ENCODE results near the gene TECPR2. TPM values are rescaled to one million over a fixed set of nuclear protein-coding genes. Genes with fewer than 3 reads are reported as not detected.

TECPR2 gene
- total RNA-seq, 2 donors from 2014 or later, result 27.7 to 28.0 TPM

GRCh38 chr14:102462391-102462790 is 99.7 kb downstream of the TECPR2 start:
- WGBS, 2 experiments (ENCODE audit: insufficient coverage in 1 of 2, insufficient read length in 1 of 2), result 89% methylated on average over 4 of the region's 4 CpGs; no CpG with 5 or more reads in 1 of the 2 experiments
- Mint-ChIP-seq H3K36me3 (ENCODE audit: low read depth) (peaks cover 61% of the 10 kb centered on the region), H3K9me3 (no peaks in the 10 kb centered on the region), H3K4me1 (no peaks in the 10 kb centered on the region), H3K4me3 (no peak overlapping the region), H3K27me3 (ENCODE audit: insufficient read depth) (no peaks in the 10 kb centered on the region), H3K27ac (no peak overlapping the region)
- Histone ChIP-seq H3K4me1 (ENCODE audit: control insufficient read depth, insufficient read depth, low read length) (no peaks in the 10 kb centered on the region), H3K27ac (ENCODE audit: low read depth, low read length) (no peak overlapping the region), H3K4me3 (ENCODE audit: low read length) (no peak overlapping the region), H3K9me3 (ENCODE audit: control insufficient read depth, low read length) (no peaks in the 10 kb centered on the region), H3K36me3 (ENCODE audit: control insufficient read depth, insufficient read depth, low read length) (no peaks in the 10 kb centered on the region), H3K27me3 (ENCODE audit: control insufficient read depth, insufficient read depth, low read length, poor library complexity, severe bottlenecking) (no peaks in the 10 kb centered on the region), H3K9ac (ENCODE audit: extremely low read depth, low read length, poor library complexity, severe bottlenecking) (no peak overlapping the region)
- no peak for TF ChIP-seq CTCF (conservative IDR thresholded peaks at IDR 0.05)
- no peak for DNase-seq

- TF ChIP-seq CTCF (conservative IDR thresholded peaks at IDR 0.05), result no peak
- H3K4me3 Mint-ChIP-seq, result no peak overlapping the region
- peaks cover 62% of the 10 kb centered on the region for H3K36me3 Mint-ChIP-seq (ENCODE audit: low read depth)
- peaks cover 5% of the 10 kb centered on the region for H3K9me3 ChIP-seq (ENCODE audit: control insufficient read depth, low read length)
- no peaks in the 10 kb centered on the region for H3K4me1 Mint-ChIP-seq
- H3K4me1 ChIP-seq (ENCODE audit: control insufficient read depth, insufficient read depth, low read length), result no peaks in the 10 kb centered on the region
- no peak overlapping the region for H3K4me3 ChIP-seq (ENCODE audit: low read length)
- no peak for DNase-seq
- H3K27me3 Mint-ChIP-seq (ENCODE audit: insufficient read depth), result no peaks in the 10 kb centered on the region
- no peaks in the 10 kb centered on the region for H3K36me3 ChIP-seq (ENCODE audit: control insufficient read depth, insufficient read depth, low read length)
- H3K27ac Mint-ChIP-seq, result no peak overlapping the region
- no peak overlapping the region for H3K9ac ChIP-seq (ENCODE audit: extremely low read depth, low read length, poor library complexity, severe bottlenecking)
- 91% methylated on average over 4 of the region's 4 CpGs; no CpG with 5 or more reads in 1 of the 2 experiments for WGBS, 2 experiments (ENCODE audit: insufficient coverage in 1 of 2, insufficient read length in 1 of 2)
- H3K27ac ChIP-seq (ENCODE audit: low read depth, low read length), result no peak overlapping the region
- H3K27me3 ChIP-seq (ENCODE audit: control insufficient read depth, insufficient read depth, low read length, poor library complexity, severe bottlenecking), result no peaks in the 10 kb centered on the region
- peaks cover 8% of the 10 kb centered on the region for H3K9me3 Mint-ChIP-seq
These were observed 101.3 kb downstream of the TECPR2 start for GRCh38 chr14:102464006-102464405.

GRCh38 chr14:102464846-102465341 is 102.2 kb downstream of the TECPR2 start:
- no peaks in the 10 kb centered on the region for H3K27me3 Mint-ChIP-seq (ENCODE audit: insufficient read depth)
- 93 to 100% methylated on average over 6 of the region's 6 CpGs for WGBS, 2 experiments (ENCODE audit: insufficient coverage in 1 of 2, insufficient read length in 1 of 2)
- Histone ChIP-seq H3K9ac (ENCODE audit: extremely low read depth, low read length, poor library complexity, severe bottlenecking) (no peak overlapping the region), H3K9me3 (ENCODE audit: control insufficient read depth, low read length) (peaks cover 7% of the 10 kb centered on the region), H3K27ac (ENCODE audit: low read depth, low read length) (no peak overlapping the region), H3K4me3 (ENCODE audit: low read length) (no peak overlapping the region), H3K27me3 (ENCODE audit: control insufficient read depth, insufficient read depth, low read length, poor library complexity, severe bottlenecking) (no peaks in the 10 kb centered on the region), H3K4me1 (ENCODE audit: control insufficient read depth, insufficient read depth, low read length) (no peaks in the 10 kb centered on the region), H3K36me3 (ENCODE audit: control insufficient read depth, insufficient read depth, low read length) (no peaks in the 10 kb centered on the region)
- peaks cover 8% of the 10 kb centered on the region for H3K9me3 Mint-ChIP-seq
- H3K27ac Mint-ChIP-seq, result no peak overlapping the region
- H3K4me1 Mint-ChIP-seq, result no peaks in the 10 kb centered on the region
- no peak overlapping the region for H3K4me3 Mint-ChIP-seq
- no peak for TF ChIP-seq CTCF (conservative IDR thresholded peaks at IDR 0.05)
- H3K36me3 Mint-ChIP-seq (ENCODE audit: low read depth), result peaks cover 60% of the 10 kb centered on the region
- no peak for DNase-seq
